Uterus (tissue), 2 donors: ENCODE results near the gene UNC13D.

Experiments used
- CTCF ChIP-seq, 4 experiments: fragments of 200-600 bp in 2 of 4; fragments of 450-650 bp in 2 of 4; sonication (generic) in 2 of 4; IDR thresholded peaks; one replicate each; pipeline ENCODE4 v1.5.1; 2016 to 2019; ENCODE audit warnings: antibody characterized with exemption in 4 of 4, mild to moderate bottlenecking in 2 of 4, moderate library complexity in 1 of 4
- POLR2A ChIP-seq, 2 donors: fragments of 450-650 bp; IDR thresholded peaks; one replicate each; pipeline ENCODE4 v1.6.1; 2016; ENCODE audit warnings: antibody characterized with exemption in 2 of 2, mild to moderate bottlenecking in 1 of 2, moderate library complexity in 1 of 2

GRCh38 chr17:75799402-75799801 is 44.8 kb downstream of the UNC13D start:
- no peak for TF ChIP-seq CTCF (IDR thresholded peaks at IDR 0.05)
- no peak for TF ChIP-seq POLR2A (IDR thresholded peaks at IDR 0.05)
